Measurements from ENCODE around the gene FGF9. TPM values are rescaled to one million over a fixed set of nuclear protein-coding genes. Genes with fewer than 3 reads are reported as not detected.

FGF9 gene
- total and polyA plus RNA-seq, 5 experiments from 2014 or later: 1.3 to 5.0 (median 3.5) TPM

GRCh38 chr13:21691928-21692327, 21.1 kb downstream of the FGF9 start:
- no peaks in the 10 kb centered on the region for H3K9me3 Mint-ChIP-seq
- peaks cover 0 to 6% (median 0%) of the 10 kb centered on the region in 5 donors for H3K27me3 Mint-ChIP-seq
- POLR2A ChIA-PET: interaction anchor here (1.0 kb wide), 1 partner anchor 18 kb away, joined by 3 read pairs; no protein-coding TSS in a partner anchor
- no peak for ATAC-seq
- no peak for DNase-seq
- H3K4me3 Mint-ChIP-seq: no peak overlapping the region
- H3K27ac Mint-ChIP-seq: no peak overlapping the region
- H3K36me3 Mint-ChIP-seq: peaks cover 0 to 9% (median 0%) of the 10 kb centered on the region in 3 donors
- H3K4me1 Mint-ChIP-seq: peaks cover 0 to 4% (median 0%) of the 10 kb centered on the region in 4 donors

GRCh38 chr13:21694831-21695230, 24.0 kb downstream of the FGF9 start:
- DNase-seq: no peak
- Mint-ChIP-seq H3K36me3 (peaks cover 0 to 6% (median 0%) of the 10 kb centered on the region in 3 donors), H3K9me3 (no peaks in the 10 kb centered on the region), H3K27me3 (peaks cover 0 to 6% (median 0%) of the 10 kb centered on the region in 5 donors), H3K4me3 (no peak overlapping the region), H3K27ac (no peak overlapping the region), H3K4me1 (peaks cover 0 to 4% (median 0%) of the 10 kb centered on the region in 4 donors)
- POLR2A ChIA-PET: no interaction called here
- ATAC-seq: no peak

GRCh38 chr13:21695546-21695945, 24.7 kb downstream of the FGF9 start:
- Mint-ChIP-seq H3K27me3 (peaks cover 0 to 3% (median 0%) of the 10 kb centered on the region in 5 donors), H3K36me3 (peaks cover 0 to 2% (median 0%) of the 10 kb centered on the region in 3 donors), H3K4me3 (no peak overlapping the region), H3K9me3 (no peaks in the 10 kb centered on the region), H3K27ac (no peak overlapping the region), H3K4me1 (no peaks in the 10 kb centered on the region)
- POLR2A ChIA-PET: no interaction called here
- ATAC-seq (no peak), DNase-seq (no peak)

GRCh38 chr13:21696865-21697448, 26.1 kb downstream of the FGF9 start:
- Mint-ChIP-seq H3K9me3 (no peaks in the 10 kb centered on the region), H3K27ac (no peak overlapping the region), H3K4me1 (no peaks in the 10 kb centered on the region), H3K4me3 (no peak overlapping the region), H3K36me3 (peaks cover 0 to 4% (median 0%) of the 10 kb centered on the region in 3 donors), H3K27me3 (peaks cover 0 to 3% (median 0%) of the 10 kb centered on the region in 5 donors)
- no peak for ATAC-seq
- POLR2A ChIA-PET: no interaction called here
- DNase-seq: no peak

GRCh38 chr13:21698817-21699679, 28.2 kb downstream of the FGF9 start:
- no peaks in the 10 kb centered on the region for H3K4me1 Mint-ChIP-seq
- no peak overlapping the region for H3K27ac Mint-ChIP-seq
- H3K4me3 Mint-ChIP-seq: no peak overlapping the region

GRCh38 chr13:21701460-21701859, 30.6 kb downstream of the FGF9 start:
- POLR2A ChIA-PET: no interaction called here
- Mint-ChIP-seq H3K36me3 (peaks cover 0 to 2% (median 0%) of the 10 kb centered on the region in 3 donors), H3K27ac (no peak overlapping the region), H3K4me3 (no peak overlapping the region), H3K4me1 (no peaks in the 10 kb centered on the region), H3K27me3 (peaks cover 0 to 9% (median 4%) of the 10 kb centered on the region in 5 donors), H3K9me3 (no peaks in the 10 kb centered on the region)
- DNase-seq (no peak), ATAC-seq (no peak)

More at GRCh38 chr13:21698817-21699679, 28.2 kb downstream of the FGF9 start:
- POLR2A ChIA-PET: no interaction called here
- peaks cover 0 to 6% (median 0%) of the 10 kb centered on the region in 5 donors for H3K27me3 Mint-ChIP-seq
- DNase-seq (no peak), ATAC-seq (no peak)
- peaks cover 0 to 2% (median 0%) of the 10 kb centered on the region in 3 donors for H3K36me3 Mint-ChIP-seq
- H3K9me3 Mint-ChIP-seq: no peaks in the 10 kb centered on the region

- Mint-ChIP-seq H3K27me3 (peaks cover 0 to 10% (median 4%) of the 10 kb centered on the region in 5 donors), H3K9me3 (no peaks in the 10 kb centered on the region), H3K4me3 (no peak overlapping the region), H3K27ac (no peak overlapping the region), H3K4me1 (no peaks in the 10 kb centered on the region), H3K36me3 (peaks cover 0 to 2% (median 0%) of the 10 kb centered on the region in 3 donors)
- POLR2A ChIA-PET: no interaction called here
- no peak for ATAC-seq
- DNase-seq: no peak
These were observed 33.0 kb downstream of the FGF9 start for GRCh38 chr13:21703846-21704245.

GRCh38 chr13:21707586-21707985, 36.7 kb downstream of the FGF9 start:
- DNase-seq (no peak), ATAC-seq (no peak)
- peaks cover 9 to 16% (median 14%) of the 10 kb centered on the region in 9 donors for H3K9me3 Mint-ChIP-seq
- no peak overlapping the region for H3K4me3 Mint-ChIP-seq
- peaks cover 3 to 20% (median 11%) of the 10 kb centered on the region in 5 donors for H3K27me3 Mint-ChIP-seq
- no peak overlapping the region for H3K27ac Mint-ChIP-seq
- no peaks in the 10 kb centered on the region for H3K4me1 Mint-ChIP-seq
- H3K36me3 Mint-ChIP-seq: peaks cover 0 to 16% (median 13%) of the 10 kb centered on the region in 3 donors
- POLR2A ChIA-PET: no interaction called here

GRCh38 chr13:21709697-21710096, 38.8 kb downstream of the FGF9 start:
- DNase-seq: no peak
- H3K4me1 Mint-ChIP-seq: no peaks in the 10 kb centered on the region
- no peak for ATAC-seq
- POLR2A ChIA-PET: interaction anchor here (0.6 kb wide), 1 partner anchor 34 kb away, joined by 3 read pairs; no protein-coding TSS in a partner anchor
- peaks cover 0 to 16% (median 13%) of the 10 kb centered on the region in 3 donors for H3K36me3 Mint-ChIP-seq
- H3K9me3 Mint-ChIP-seq: peaks cover 9 to 16% (median 14%) of the 10 kb centered on the region in 9 donors
- H3K27me3 Mint-ChIP-seq: peaks cover 4 to 28% (median 12%) of the 10 kb centered on the region in 5 donors
- no peak overlapping the region for H3K4me3 Mint-ChIP-seq
- H3K27ac Mint-ChIP-seq: no peak overlapping the region

- no peaks in the 10 kb centered on the region for H3K4me1 Mint-ChIP-seq
- peaks cover 9 to 16% (median 14%) of the 10 kb centered on the region in 9 donors for H3K9me3 Mint-ChIP-seq
- H3K27ac Mint-ChIP-seq: no peak overlapping the region
- H3K4me3 Mint-ChIP-seq: no peak overlapping the region
- DNase-seq (no peak), ATAC-seq (no peak)
- POLR2A ChIA-PET: no interaction called here
- H3K36me3 Mint-ChIP-seq: peaks cover 0 to 16% (median 13%) of the 10 kb centered on the region in 3 donors
- peaks cover 6 to 28% (median 12%) of the 10 kb centered on the region in 5 donors for H3K27me3 Mint-ChIP-seq
These were observed 39.3 kb downstream of the FGF9 start for GRCh38 chr13:21710163-21710562.

- Mint-ChIP-seq H3K4me1 (no peaks in the 10 kb centered on the region), H3K4me3 (no peak overlapping the region), H3K36me3 (no peaks in the 10 kb centered on the region), H3K27me3 (peaks cover 20 to 70% (median 28%) of the 10 kb centered on the region in 5 donors), H3K27ac (no peak overlapping the region), H3K9me3 (no peaks in the 10 kb centered on the region)
- POLR2A ChIA-PET: no interaction called here
- no peak for DNase-seq
- ATAC-seq: no peak
These were observed 46.9 kb downstream of the FGF9 start for GRCh38 chr13:21717817-21718216.

GRCh38 chr13:21719463-21719862, 48.6 kb downstream of the FGF9 start:
- no peak for ATAC-seq
- H3K27me3 Mint-ChIP-seq: peaks cover 20 to 81% (median 35%) of the 10 kb centered on the region in 5 donors
- H3K4me3 Mint-ChIP-seq: no peak overlapping the region
- H3K36me3 Mint-ChIP-seq: no peaks in the 10 kb centered on the region
- H3K9me3 Mint-ChIP-seq: no peaks in the 10 kb centered on the region
- H3K4me1 Mint-ChIP-seq: no peaks in the 10 kb centered on the region
- POLR2A ChIA-PET: no interaction called here
- DNase-seq: no peak
- no peak overlapping the region for H3K27ac Mint-ChIP-seq
